Esophagus muscularis mucosa (tissue), 4 donors: Measurements from ENCODE around the gene AKR1C2.
"Not testable (repeated sequence)": the region's sequence is repeated elsewhere in the genome, so short reads cannot be mapped to it uniquely, and the experiment has no call there.

Experiments
- CTCF ChIP-seq, 3 experiments: fragments of 200-600 bp in 2 of 3; fragments of 450-650 bp in 1 of 3; sonication (generic) in 2 of 3; IDR thresholded peaks; one replicate each; pipeline ENCODE4 v1.5.1; 2017 to 2019; ENCODE audit warnings: antibody characterized with exemption in 3 of 3, mild to moderate bottlenecking in 2 of 3, moderate library complexity in 1 of 3
- EP300 ChIP-seq: sonication (generic); formaldehyde crosslinking; IDR thresholded peaks from one replicate; pipeline ENCODE4 v1.6.1; 2017; ENCODE audit warnings: antibody characterized with exemption
- POLR2A ChIP-seq: fragments of 450-650 bp; IDR thresholded peaks from one replicate; pipeline ENCODE4 v1.6.1; 2017; ENCODE audit warnings: antibody characterized with exemption, moderate library complexity, mild to moderate bottlenecking, low read depth
- POLR2AphosphoS5 ChIP-seq, 2 donors: sonication (generic); formaldehyde crosslinking; IDR thresholded peaks; one replicate each; pipeline ENCODE4 v1.6.1; 2017; ENCODE audit warnings: antibody characterized with exemption in 2 of 2

- TF ChIP-seq CTCF (IDR thresholded peaks at IDR 0.05); EP300; POLR2A; POLR2AphosphoS5 (IDR thresholded peaks at IDR 0.05): not testable (repeated sequence)
Measured at GRCh38 chr10:4970362-4970761, 33.3 kb downstream of the AKR1C2 start.
